Gastroesophageal sphincter (tissue), 3 donors: ENCODE measurements around the gene CACNA1C.

Source experiments
- CTCF ChIP-seq, 4 experiments: fragments of 200-600 bp in 2 of 4; fragments of 450-650 bp in 2 of 4; sonication (generic) in 1 of 4; IDR thresholded peaks; one replicate each; pipeline ENCODE4 v1.5.1; 2017 to 2019; ENCODE audit warnings: antibody characterized with exemption in 4 of 4, mild to moderate bottlenecking in 2 of 4, moderate library complexity in 2 of 4
- EP300 ChIP-seq: sonication (generic); formaldehyde crosslinking; IDR thresholded peaks from one replicate; pipeline ENCODE4 v1.6.1; 2017; ENCODE audit warnings: antibody characterized with exemption, mild to moderate bottlenecking
- POLR2A ChIP-seq, 2 donors: fragments of 450-650 bp; IDR thresholded peaks; one replicate each; pipeline ENCODE4 v1.6.1; 2017; ENCODE audit warnings: antibody characterized with exemption in 2 of 2, mild to moderate bottlenecking in 2 of 2, moderate library complexity in 1 of 2
- POLR2AphosphoS5 ChIP-seq: sonication (generic); formaldehyde crosslinking; IDR thresholded peaks from one replicate; pipeline ENCODE4 v1.6.1; 2017; ENCODE audit warnings: antibody characterized with exemption

GRCh38 chr12:2058837-2059236 is 6.0 kb downstream of the CACNA1C start:
- TF ChIP-seq CTCF (IDR thresholded peaks at IDR 0.05) (no peak), POLR2A (IDR thresholded peaks at IDR 0.05) (no peak), POLR2AphosphoS5 (no peak), EP300 (no peak)
